ENCODE results near the gene TYRP1. TPM values are rescaled to one million over a fixed set of nuclear protein-coding genes. Genes with fewer than 3 reads are reported as not detected.

TYRP1 gene
- total RNA-seq, 4 donors from 2014 or later, result 1.7 TPM; not detected in 3

DNA sequence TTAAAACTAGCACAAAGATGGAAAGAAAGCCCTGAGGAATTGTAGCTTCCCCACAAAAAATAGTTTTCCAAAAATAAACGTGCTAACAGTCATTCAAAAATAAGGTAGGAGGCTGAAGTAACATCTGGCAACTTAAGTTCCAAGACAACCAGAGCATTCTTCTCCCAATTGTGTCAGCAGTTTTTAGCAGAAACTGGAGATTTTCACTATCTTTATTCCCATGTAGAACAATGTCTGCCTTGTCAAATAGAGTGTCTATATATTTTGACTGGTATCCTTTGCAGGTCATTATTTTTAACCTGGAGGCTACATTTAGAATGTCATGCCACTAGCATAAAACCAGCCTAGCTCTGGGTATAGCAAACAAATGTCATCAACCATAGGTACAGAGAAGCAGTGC is 10.8 kb downstream of the TYRP1 start:
- DNase-seq (ENCODE audit: low spot score), result no peak
- ATAC-seq (ENCODE audit: low FRiP score), result no peak

DNA sequence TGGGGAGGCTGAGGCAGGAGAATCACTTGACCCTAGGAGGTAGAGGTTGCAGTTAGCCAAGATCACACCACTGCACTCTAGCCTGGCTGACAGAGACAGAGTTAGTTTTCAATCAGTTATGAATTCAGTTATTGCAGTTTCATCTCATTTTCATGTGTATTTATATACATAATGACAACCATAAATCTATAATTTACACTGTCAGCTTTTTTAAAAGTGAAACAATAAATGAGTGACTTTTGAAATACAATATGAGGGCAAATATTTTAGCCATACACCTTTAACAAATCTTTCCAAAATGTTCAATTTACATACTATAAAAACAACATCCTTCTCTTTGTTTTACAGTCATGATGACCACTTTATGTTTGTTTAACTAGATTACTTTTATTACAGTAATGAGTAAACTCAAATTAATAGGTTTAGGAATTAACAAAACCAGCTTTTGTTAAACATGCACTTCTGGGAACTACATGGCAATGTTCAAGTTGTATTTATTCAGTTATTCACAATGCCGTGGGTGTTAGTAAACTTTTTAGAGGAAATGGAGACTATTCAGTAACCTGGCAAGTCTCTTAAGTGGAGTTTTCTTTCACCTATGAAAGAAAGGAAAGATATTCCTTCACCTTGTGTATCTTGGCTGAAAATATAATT is 12.7 kb downstream of the TYRP1 start:
- ATAC-seq (ENCODE audit: low FRiP score), result no peak
- TF ChIP-seq, protein P1, sequence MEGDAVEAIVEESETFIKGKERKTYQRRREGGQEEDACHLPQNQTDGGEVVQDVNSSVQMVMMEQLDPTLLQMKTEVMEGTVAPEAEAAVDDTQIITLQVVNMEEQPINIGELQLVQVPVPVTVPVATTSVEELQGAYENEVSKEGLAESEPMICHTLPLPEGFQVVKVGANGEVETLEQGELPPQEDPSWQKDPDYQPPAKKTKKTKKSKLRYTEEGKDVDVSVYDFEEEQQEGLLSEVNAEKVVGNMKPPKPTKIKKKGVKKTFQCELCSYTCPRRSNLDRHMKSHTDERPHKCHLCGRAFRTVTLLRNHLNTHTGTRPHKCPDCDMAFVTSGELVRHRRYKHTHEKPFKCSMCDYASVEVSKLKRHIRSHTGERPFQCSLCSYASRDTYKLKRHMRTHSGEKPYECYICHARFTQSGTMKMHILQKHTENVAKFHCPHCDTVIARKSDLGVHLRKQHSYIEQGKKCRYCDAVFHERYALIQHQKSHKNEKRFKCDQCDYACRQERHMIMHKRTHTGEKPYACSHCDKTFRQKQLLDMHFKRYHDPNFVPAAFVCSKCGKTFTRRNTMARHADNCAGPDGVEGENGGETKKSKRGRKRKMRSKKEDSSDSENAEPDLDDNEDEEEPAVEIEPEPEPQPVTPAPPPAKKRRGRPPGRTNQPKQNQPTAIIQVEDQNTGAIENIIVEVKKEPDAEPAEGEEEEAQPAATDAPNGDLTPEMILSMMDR (IDR thresholded peaks at IDR 0.05), result no peak
- DNase-seq (ENCODE audit: low spot score), result no peak

More for the DNA sequence above, 10.8 kb downstream of the TYRP1 start:
- TF ChIP-seq, protein P1 (IDR thresholded peaks at IDR 0.05), result no peak

DNA sequence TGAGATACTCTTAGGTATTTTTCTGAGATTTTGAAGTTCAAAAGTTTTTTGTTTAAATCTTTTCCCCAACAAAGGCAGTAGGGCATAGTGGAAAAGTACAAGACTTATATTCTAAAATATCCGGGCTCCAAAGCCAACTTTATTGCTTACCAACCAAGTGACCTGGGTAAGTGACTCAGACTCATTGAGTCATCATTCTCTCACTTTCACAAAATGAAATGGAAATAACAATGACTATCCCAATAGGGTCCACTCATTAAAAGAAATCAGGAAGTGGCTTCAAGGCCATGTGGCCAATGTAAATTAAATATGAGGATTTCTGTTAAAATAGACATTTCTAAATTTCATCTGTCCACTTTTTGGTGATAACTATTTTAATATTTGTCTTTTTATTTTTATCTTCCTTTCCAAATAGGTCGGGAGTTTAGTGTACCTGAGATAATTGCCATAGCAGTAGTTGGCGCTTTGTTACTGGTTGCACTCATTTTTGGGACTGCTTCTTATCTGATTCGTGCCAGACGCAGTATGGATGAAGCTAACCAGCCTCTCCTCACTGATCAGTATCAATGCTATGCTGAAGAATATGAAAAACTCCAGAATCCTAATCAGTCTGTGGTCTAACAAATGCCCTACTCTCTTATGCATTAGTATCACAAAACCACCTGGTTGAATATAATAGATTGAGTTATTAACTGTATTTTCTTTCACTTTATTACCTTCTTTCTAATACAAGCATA is 15.5 kb downstream of the TYRP1 start:
- DNase-seq (ENCODE audit: low spot score), result no peak
- TF ChIP-seq, protein P1 (IDR thresholded peaks at IDR 0.05), result no peak
- ATAC-seq (ENCODE audit: low FRiP score), result no peak

DNA sequence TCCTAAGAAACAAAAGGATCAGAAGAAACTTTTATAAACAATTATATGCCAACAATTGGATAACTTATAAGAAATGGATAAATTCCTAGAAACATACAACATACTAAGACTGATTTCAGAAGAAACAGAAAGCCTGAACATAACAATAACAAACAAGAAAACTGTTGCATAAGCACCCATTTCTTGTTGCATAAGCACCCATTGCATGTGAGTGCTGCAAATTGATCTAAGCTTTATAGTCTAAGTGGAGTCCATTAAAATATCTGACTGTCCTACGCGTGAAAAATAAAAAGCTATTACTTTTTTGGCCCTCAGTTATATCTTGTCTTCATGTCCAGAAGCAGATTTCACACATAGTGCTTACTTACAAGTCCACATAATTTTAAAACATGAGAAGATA is 19.3 kb downstream of the TYRP1 start:
- ATAC-seq (ENCODE audit: low FRiP score) (no peak), DNase-seq (ENCODE audit: low spot score) (no peak)
- TF ChIP-seq, protein P1 (IDR thresholded peaks at IDR 0.05), result no peak

DNA sequence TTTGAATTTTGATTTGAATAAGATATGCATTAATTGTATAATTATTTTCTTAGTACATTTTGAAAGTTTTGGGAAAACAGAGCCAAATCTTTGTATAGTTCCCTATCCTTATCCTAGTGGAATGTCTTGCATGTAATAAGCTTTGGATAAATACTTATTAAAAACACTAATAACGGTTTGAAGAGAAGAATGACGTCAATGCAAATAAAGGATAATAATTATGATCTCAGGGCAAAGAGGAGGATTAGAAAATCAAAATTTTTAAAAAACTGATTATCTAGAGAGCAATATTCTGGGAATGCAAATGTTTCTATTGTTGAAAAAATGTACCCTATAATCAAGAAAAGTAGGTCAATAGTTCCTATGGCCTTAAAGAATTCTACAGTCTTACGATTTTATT is 22.1 kb downstream of the TYRP1 start:
- TF ChIP-seq, protein P1 (IDR thresholded peaks at IDR 0.05), result no peak
- ATAC-seq (ENCODE audit: low FRiP score) (no peak), DNase-seq (ENCODE audit: low spot score) (no peak)

DNA sequence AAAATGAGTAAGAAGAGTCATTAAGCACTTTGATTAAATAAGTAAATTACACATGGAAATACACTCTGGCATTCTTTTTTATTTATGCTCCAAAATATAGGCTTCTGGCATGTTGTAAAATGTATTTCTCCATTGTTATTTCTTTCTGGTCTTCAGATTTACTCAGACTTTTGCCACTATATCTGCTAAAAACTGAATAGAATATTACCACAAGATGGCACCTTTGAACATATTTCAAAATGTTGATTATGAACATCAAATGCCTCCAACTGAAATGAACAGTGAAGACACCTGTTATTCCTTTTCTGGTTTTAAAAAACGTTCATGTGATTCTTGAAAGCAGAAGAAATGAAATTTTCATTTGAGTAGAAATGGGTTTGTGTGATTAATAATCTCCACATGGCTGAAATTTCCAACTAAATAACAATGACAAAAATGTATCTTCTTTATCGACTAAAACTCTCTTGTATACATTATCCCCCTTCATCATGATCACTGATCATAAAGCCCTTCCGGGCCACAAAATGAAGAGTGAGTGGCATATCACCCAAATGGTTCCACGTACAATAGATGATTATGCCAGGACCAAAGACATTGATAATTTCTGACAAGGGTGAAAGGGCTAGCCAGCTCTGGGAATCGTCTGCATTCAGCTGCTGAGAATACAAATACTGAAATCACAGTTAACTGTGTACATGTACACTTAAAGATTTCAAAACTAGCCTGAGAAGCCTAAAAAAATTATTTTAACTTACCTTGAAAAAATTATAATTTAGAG is 23.8 kb downstream of the TYRP1 start:
- no peak for DNase-seq (ENCODE audit: low spot score)
- TF ChIP-seq, protein P1 (IDR thresholded peaks at IDR 0.05), result no peak
- no peak for ATAC-seq (ENCODE audit: low FRiP score)
